ENCODE data around the gene ZNF407.

The ZNF407 gene

GRCh38 chr18:75045272-75045671 lies 447.6 kb downstream of the ZNF407 start:
- peak in 1 of 58 donors; percentile 19 for DNase-seq

- DNase-seq: no peak
Observed at GRCh38 chr18:75047240-75047961, 449.7 kb downstream of the ZNF407 start.

GRCh38 chr18:75048776-75049454 lies 451.2 kb downstream of the ZNF407 start:
- DNase-seq: no peak

GRCh38 chr18:75049455-75049789 lies 451.8 kb downstream of the ZNF407 start:
- no peak for DNase-seq

GRCh38 chr18:75051757-75052156 lies 454.1 kb downstream of the ZNF407 start:
- DNase-seq: no peak

GRCh38 chr18:75052475-75052874 lies 454.8 kb downstream of the ZNF407 start:
- DNase-seq: no peak

- DNase-seq: no peak
Observed at GRCh38 chr18:75053028-75053629, 455.5 kb downstream of the ZNF407 start.

GRCh38 chr18:75054046-75054445 lies 456.4 kb downstream of the ZNF407 start:
- no peak for DNase-seq

- DNase-seq: no peak
Observed at GRCh38 chr18:75054611-75055010, 456.9 kb downstream of the ZNF407 start.

GRCh38 chr18:75057169-75057960 lies 459.7 kb downstream of the ZNF407 start:
- no peak for DNase-seq

- no peak for DNase-seq
Observed at GRCh38 chr18:75060185-75060584, 462.5 kb downstream of the ZNF407 start.

- DNase-seq: no peak
Observed at GRCh38 chr18:75062297-75062886, 464.7 kb downstream of the ZNF407 start.

GRCh38 chr18:75063196-75063595 lies 465.5 kb downstream of the ZNF407 start:
- DNase-seq: no peak

GRCh38 chr18:75063615-75064512 lies 466.2 kb downstream of the ZNF407 start:
- DNase-seq: no peak

- DNase-seq: no peak
Observed at GRCh38 chr18:75064513-75064905, 466.8 kb downstream of the ZNF407 start.

GRCh38 chr18:75065251-75066000 lies 467.8 kb downstream of the ZNF407 start:
- peak in 1 of 58 donors; percentile 50 for DNase-seq

- no peak for DNase-seq
Observed at GRCh38 chr18:75066021-75066880, 468.6 kb downstream of the ZNF407 start.

- DNase-seq: no peak
Observed at GRCh38 chr18:75066936-75067335, 469.3 kb downstream of the ZNF407 start.

Data from anterior cingulate cortex (tissue), 58 donors.